Measurements from ENCODE around the gene DSP.

The DSP gene

DNA sequence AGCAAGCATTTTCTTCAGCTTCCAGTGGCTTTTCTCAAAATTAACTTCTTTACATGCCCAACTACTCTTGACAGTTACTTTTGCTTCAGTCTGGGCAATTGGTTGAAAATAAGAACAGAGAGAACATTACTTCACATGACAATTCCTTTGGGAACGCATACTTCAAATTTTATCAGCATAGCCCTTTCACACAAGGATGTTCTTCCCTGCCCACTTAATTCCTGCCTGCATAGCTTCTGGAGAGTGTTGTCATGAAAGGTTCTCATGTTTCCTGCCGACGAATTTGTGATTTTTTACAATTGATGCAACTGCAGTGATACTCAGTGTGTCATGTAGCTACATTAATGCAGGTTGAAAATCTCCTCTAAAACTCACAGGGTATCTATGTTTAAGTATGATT lies 26.6 kb downstream of the DSP start:
- no peaks in the 10 kb centered on the region for H3K9me3 ChIP-seq
- H3K4me1 ChIP-seq = no peaks in the 10 kb centered on the region
- intact Hi-C loops (cut with DNase I; ENCODE audit: low total_unique reads) = no loop called here
- TF ChIP-seq CTCF (IDR thresholded peaks at IDR 0.05) = no peak
- peaks cover 0 to 9% of the 10 kb centered on the region in 2 donors for H3K27me3 ChIP-seq
- DNase-seq = no peak
- no peak overlapping the region for H3K27ac ChIP-seq
- H3K4me3 ChIP-seq = no peak overlapping the region
- peaks cover 0 to 72% (median 0%) of the 10 kb centered on the region in 3 donors for H3K36me3 ChIP-seq

- H3K4me3 ChIP-seq = no peak overlapping the region
- H3K4me1 ChIP-seq = no peaks in the 10 kb centered on the region
- H3K9me3 ChIP-seq = no peaks in the 10 kb centered on the region
- H3K36me3 ChIP-seq = peaks cover 0 to 72% (median 0%) of the 10 kb centered on the region in 3 donors
- TF ChIP-seq CTCF (IDR thresholded peaks at IDR 0.05) = no peak
- no peak for DNase-seq
- peaks cover 0 to 9% of the 10 kb centered on the region in 2 donors for H3K27me3 ChIP-seq
- intact Hi-C loops (cut with DNase I; ENCODE audit: low total_unique reads) = no loop called here
- H3K27ac ChIP-seq = no peak overlapping the region
Observed at GRCh38 chr6:7569082-7569481, 27.6 kb downstream of the DSP start.

- Histone ChIP-seq H3K4me3 (no peak overlapping the region), H3K9me3 (no peaks in the 10 kb centered on the region), H3K4me1 (no peaks in the 10 kb centered on the region), H3K27me3 (peaks cover 0 to 7% of the 10 kb centered on the region in 2 donors), H3K27ac (no peak overlapping the region), H3K36me3 (peaks cover 0 to 61% (median 0%) of the 10 kb centered on the region in 3 donors)
- no peak for DNase-seq
- intact Hi-C loops (cut with DNase I; ENCODE audit: low total_unique reads) = loop anchor here (10.0 kb wide), 1 partner anchor 632 kb away; no protein-coding TSS in a partner anchor
- TF ChIP-seq CTCF (IDR thresholded peaks at IDR 0.05) = no peak
Observed at GRCh38 chr6:7572213-7572943, 30.9 kb downstream of the DSP start.

- Histone ChIP-seq H3K27me3 (peaks cover 0 to 7% of the 10 kb centered on the region in 2 donors), H3K4me1 (no peaks in the 10 kb centered on the region), H3K27ac (no peak overlapping the region), H3K36me3 (peaks cover 0 to 52% (median 0%) of the 10 kb centered on the region in 3 donors), H3K4me3 (no peak overlapping the region), H3K9me3 (no peaks in the 10 kb centered on the region)
- intact Hi-C loops (cut with DNase I; ENCODE audit: low total_unique reads) = loop anchor here (10.0 kb wide), 1 partner anchor 630 kb away; no protein-coding TSS in a partner anchor
- no peak for TF ChIP-seq CTCF (IDR thresholded peaks at IDR 0.05)
- no peak for DNase-seq
Observed at GRCh38 chr6:7574500-7574899, 33.0 kb downstream of the DSP start.

- no peak for TF ChIP-seq CTCF (IDR thresholded peaks at IDR 0.05)
- Histone ChIP-seq H3K27me3 (peaks cover 0 to 4% of the 10 kb centered on the region in 2 donors), H3K4me3 (no peak overlapping the region), H3K27ac (no peak overlapping the region), H3K9me3 (no peaks in the 10 kb centered on the region), H3K4me1 (no peaks in the 10 kb centered on the region), H3K36me3 (peaks cover 0 to 41% (median 0%) of the 10 kb centered on the region in 3 donors)
- intact Hi-C loops (cut with DNase I; ENCODE audit: low total_unique reads) = loop anchor here (10.0 kb wide), 1 partner anchor 626 kb away; no protein-coding TSS in a partner anchor
- DNase-seq = no peak
Observed at GRCh38 chr6:7578516-7578915, 37.0 kb downstream of the DSP start.
